HCT116 (cell line): ENCODE results near the gene SLC22A23.

ENCODE experiments used
- CTCF ChIP-seq, 3 experiments: fragments of 200-600 bp in 1 of 3; sonication (generic) in 1 of 3; IDR thresholded peaks in 2 of 3; conservative IDR thresholded peaks in 1 of 3; 2 replicates each; pipeline ENCODE4 v1.5.1; 2012 to 2017; ENCODE audit warnings: low read depth in 2 of 3, low read length in 2 of 3, antibody characterized with exemption in 1 of 3, borderline replicate concordance in 1 of 3, control low read depth in 1 of 3, mild to moderate bottlenecking in 1 of 3, mixed read lengths in 1 of 3, mixed run types in 1 of 3, moderate library complexity in 1 of 3; ENCODE audit not compliant: insufficient read depth in 1 of 3
- ELF1 ChIP-seq: IDR thresholded peaks from 2 replicates; pipeline ENCODE4 v1.6.1; 2012; ENCODE audit warnings: low read depth, borderline replicate concordance
- EZH2 ChIP-seq: fragments of 200-600 bp; sonication (generic); IDR thresholded peaks from 2 replicates; pipeline ENCODE4 v1.6.1; 2017; ENCODE audit warnings: antibody characterized with exemption, mixed run types
- EZH2phosphoT487 ChIP-seq: fragments of 200-600 bp; IDR thresholded peaks from 2 replicates; pipeline ENCODE4 v1.6.1; 2018; ENCODE audit warnings: antibody characterized with exemption, borderline replicate concordance
- FOSL1 ChIP-seq: IDR thresholded peaks from 2 replicates; pipeline ENCODE4 v1.6.1; 2012; ENCODE audit warnings: low read depth
- JUND ChIP-seq: IDR thresholded peaks from 2 replicates; pipeline ENCODE4 v1.6.1; 2012
- POLR2A ChIP-seq: IDR thresholded peaks from 2 replicates; pipeline ENCODE4 v1.7.0; 2011; ENCODE audit warnings: borderline replicate concordance; ENCODE audit not compliant: insufficient read depth, insufficient read length; ENCODE audit errors: extremely low read depth
- POLR2AphosphoS5 ChIP-seq: IDR thresholded peaks from 2 replicates; pipeline ENCODE4 v1.6.1; 2011; ENCODE audit warnings: mild to moderate bottlenecking, low read depth, low read length, moderate library complexity
- RAD21 ChIP-seq: IDR thresholded peaks from 2 replicates; pipeline ENCODE4 v1.6.1; 2012; ENCODE audit warnings: low read depth, mild to moderate bottlenecking
- YY1 ChIP-seq: IDR thresholded peaks from 2 replicates; pipeline ENCODE4 v1.6.1; 2011; ENCODE audit warnings: low read length, low read depth, moderate library complexity, mild to moderate bottlenecking; ENCODE audit not compliant: insufficient replicate concordance; ENCODE audit errors: extremely low read depth
- ZBTB33 ChIP-seq: IDR thresholded peaks from 2 replicates; pipeline ENCODE4 v1.6.1; 2011; ENCODE audit warnings: mild to moderate bottlenecking, low read length, moderate library complexity; ENCODE audit not compliant: insufficient replicate concordance; ENCODE audit errors: extremely low read depth
- ZNF274 ChIP-seq: fragments of 200-500 bp; sonication (Bioruptor generic); IDR thresholded peaks from 2 replicates; pipeline ENCODE4 v1.6.1; 2014; ENCODE audit warnings: mild to moderate bottlenecking, low read depth, low read length, inconsistent platforms
- TF ChIP-seq, protein P1 (sequence below): IDR thresholded peaks from 2 replicates; pipeline ENCODE4 v1.6.1; 2012; ENCODE audit warnings: low read depth
- TF ChIP-seq, protein P2 (sequence below): IDR thresholded peaks from 2 replicates; pipeline ENCODE4 v1.6.1; 2012

- TF ChIP-seq POLR2AphosphoS5 (no peak), CTCF (IDR thresholded peaks at IDR 0.05 in 2 of 3, conservative IDR thresholded peaks at IDR 0.05 in 1 of 3; ENCODE audit: borderline replicate concordance in 1 of 3, insufficient read depth in 1 of 3, low read depth in 2 of 3, low read length in 2 of 3) (no peak), POLR2A (no peak), EZH2 (no peak), EZH2phosphoT487 (no peak), ZBTB33 (no peak), YY1 (no peak), FOSL1 (no peak), RAD21 (no peak), ELF1 (no peak), JUND (no peak), ZNF274 (no peak)
- TF ChIP-seq, protein P1, sequence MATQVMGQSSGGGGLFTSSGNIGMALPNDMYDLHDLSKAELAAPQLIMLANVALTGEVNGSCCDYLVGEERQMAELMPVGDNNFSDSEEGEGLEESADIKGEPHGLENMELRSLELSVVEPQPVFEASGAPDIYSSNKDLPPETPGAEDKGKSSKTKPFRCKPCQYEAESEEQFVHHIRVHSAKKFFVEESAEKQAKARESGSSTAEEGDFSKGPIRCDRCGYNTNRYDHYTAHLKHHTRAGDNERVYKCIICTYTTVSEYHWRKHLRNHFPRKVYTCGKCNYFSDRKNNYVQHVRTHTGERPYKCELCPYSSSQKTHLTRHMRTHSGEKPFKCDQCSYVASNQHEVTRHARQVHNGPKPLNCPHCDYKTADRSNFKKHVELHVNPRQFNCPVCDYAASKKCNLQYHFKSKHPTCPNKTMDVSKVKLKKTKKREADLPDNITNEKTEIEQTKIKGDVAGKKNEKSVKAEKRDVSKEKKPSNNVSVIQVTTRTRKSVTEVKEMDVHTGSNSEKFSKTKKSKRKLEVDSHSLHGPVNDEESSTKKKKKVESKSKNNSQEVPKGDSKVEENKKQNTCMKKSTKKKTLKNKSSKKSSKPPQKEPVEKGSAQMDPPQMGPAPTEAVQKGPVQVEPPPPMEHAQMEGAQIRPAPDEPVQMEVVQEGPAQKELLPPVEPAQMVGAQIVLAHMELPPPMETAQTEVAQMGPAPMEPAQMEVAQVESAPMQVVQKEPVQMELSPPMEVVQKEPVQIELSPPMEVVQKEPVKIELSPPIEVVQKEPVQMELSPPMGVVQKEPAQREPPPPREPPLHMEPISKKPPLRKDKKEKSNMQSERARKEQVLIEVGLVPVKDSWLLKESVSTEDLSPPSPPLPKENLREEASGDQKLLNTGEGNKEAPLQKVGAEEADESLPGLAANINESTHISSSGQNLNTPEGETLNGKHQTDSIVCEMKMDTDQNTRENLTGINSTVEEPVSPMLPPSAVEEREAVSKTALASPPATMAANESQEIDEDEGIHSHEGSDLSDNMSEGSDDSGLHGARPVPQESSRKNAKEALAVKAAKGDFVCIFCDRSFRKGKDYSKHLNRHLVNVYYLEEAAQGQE: no peak
- TF ChIP-seq, protein P2, sequence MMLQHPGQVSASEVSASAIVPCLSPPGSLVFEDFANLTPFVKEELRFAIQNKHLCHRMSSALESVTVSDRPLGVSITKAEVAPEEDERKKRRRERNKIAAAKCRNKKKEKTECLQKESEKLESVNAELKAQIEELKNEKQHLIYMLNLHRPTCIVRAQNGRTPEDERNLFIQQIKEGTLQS: no peak
Measured at GRCh38 chr6:3431994-3432393, 24.9 kb downstream of the SLC22A23 start.
